H9 (cell line): ENCODE data around the gene C16orf95. TPM values are rescaled to one million over a fixed set of nuclear protein-coding genes. Genes with fewer than 3 reads are reported as not detected.

Source experiments
- DNase-seq: peaks from one replicate; pipeline ENCODE4 v3.0.0-alpha.2; 2017
- H2AFZ ChIP-seq: one replicate; pipeline ENCODE4 v1.6.1; 2013; ENCODE audit warnings: mild to moderate bottlenecking, low read length, control low read depth, moderate library complexity
- H2AK5ac ChIP-seq: 2 replicates; pipeline ENCODE4 v1.6.1; 2013; ENCODE audit warnings: low read length, control low read depth, mixed read lengths; ENCODE audit not compliant: insufficient read length
- H2BK120ac ChIP-seq: one replicate; pipeline ENCODE4 v1.6.1; 2013; ENCODE audit warnings: low read depth, mild to moderate bottlenecking, low read length, control low read depth, inconsistent platforms; ENCODE audit not compliant: poor library complexity, severe bottlenecking
- H2BK12ac ChIP-seq: 2 replicates; pipeline ENCODE4 v1.6.1; 2013; ENCODE audit warnings: low read length, control low read depth, mixed read lengths, low read depth; ENCODE audit not compliant: insufficient read length
- H2BK15ac ChIP-seq: 2 replicates; pipeline ENCODE4 v1.6.1; 2013; ENCODE audit warnings: low read depth, low read length, control low read depth
- H2BK20ac ChIP-seq: one replicate; pipeline ENCODE4 v1.6.1; 2013; ENCODE audit warnings: low read depth, mild to moderate bottlenecking, low read length, control low read depth, inconsistent platforms; ENCODE audit not compliant: poor library complexity, severe bottlenecking
- H2BK5ac ChIP-seq: 2 replicates; pipeline ENCODE4 v1.6.1; 2013; ENCODE audit warnings: low read length, control low read depth, mixed read lengths; ENCODE audit not compliant: insufficient read length
- H3K14ac ChIP-seq: 2 replicates; pipeline ENCODE4 v1.6.1; 2013; ENCODE audit warnings: low read length, control low read depth; ENCODE audit not compliant: insufficient read depth
- H3K18ac ChIP-seq: 2 replicates; pipeline ENCODE4 v1.6.1; 2013; ENCODE audit warnings: low read depth, mild to moderate bottlenecking, mixed read lengths, low read length, control low read depth; ENCODE audit not compliant: insufficient read length
- H3K23ac ChIP-seq: 2 replicates; pipeline ENCODE4 v1.6.1; 2013; ENCODE audit warnings: low read length, control low read depth, mixed read lengths, low read depth; ENCODE audit not compliant: insufficient read length
- H3K23me2 ChIP-seq: 2 replicates; pipeline ENCODE4 v1.6.1; 2013; ENCODE audit warnings: low read depth, mild to moderate bottlenecking, mixed read lengths, low read length, control low read depth; ENCODE audit not compliant: insufficient read length, poor library complexity, severe bottlenecking
- H3K27ac ChIP-seq: 2 replicates; pipeline ENCODE4 v1.5.1; 2013; ENCODE audit warnings: low read length, control low read depth, mixed read lengths, low read depth; ENCODE audit not compliant: insufficient read length
- H3K27me3 ChIP-seq: 2 replicates; pipeline ENCODE4 v1.6.1; 2013; ENCODE audit warnings: low read length, control low read depth, inconsistent platforms; ENCODE audit not compliant: insufficient read depth
- H3K4ac ChIP-seq: 2 replicates; pipeline ENCODE4 v1.6.1; 2013; ENCODE audit warnings: low read depth, mild to moderate bottlenecking, control low read depth, inconsistent platforms, low read length, moderate library complexity
- H3K4me1 ChIP-seq: 2 replicates; pipeline ENCODE4 v1.6.1; 2013; ENCODE audit warnings: low read length, control low read depth, inconsistent platforms; ENCODE audit not compliant: insufficient read depth
- H3K4me2 ChIP-seq: 2 replicates; pipeline ENCODE4 v1.6.1; 2013; ENCODE audit warnings: low read length, control low read depth, mixed read lengths; ENCODE audit not compliant: insufficient read length, insufficient read depth
- H3K56ac ChIP-seq: 2 replicates; pipeline ENCODE4 v1.6.1; 2013; ENCODE audit warnings: low read depth, mild to moderate bottlenecking, mixed read lengths, low read length, control low read depth; ENCODE audit not compliant: insufficient read length
- H3K79me1 ChIP-seq: 2 replicates; pipeline ENCODE4 v1.6.1; 2013; ENCODE audit warnings: low read depth, mild to moderate bottlenecking, moderate library complexity, low read length, control low read depth, inconsistent platforms; ENCODE audit not compliant: insufficient read depth, poor library complexity, severe bottlenecking
- H3K79me2 ChIP-seq: 2 replicates; pipeline ENCODE4 v1.6.1; 2013; ENCODE audit warnings: low read length, control low read depth, inconsistent platforms; ENCODE audit not compliant: insufficient read depth
- H3K9ac ChIP-seq: 2 replicates; pipeline ENCODE4 v1.6.1; 2013; ENCODE audit warnings: low read length, control low read depth, mixed read lengths; ENCODE audit not compliant: insufficient read length; ENCODE audit errors: extremely low read depth
- H3K9me3 ChIP-seq: one replicate; pipeline ENCODE4 v1.6.1; 2013; ENCODE audit warnings: low read depth, low read length, inconsistent platforms; ENCODE audit not compliant: control insufficient read depth
- H3T11ph ChIP-seq: one replicate; pipeline ENCODE4 v1.6.1; 2013; ENCODE audit warnings: mild to moderate bottlenecking, low read length, control low read depth, inconsistent platforms
- H4K20me1 ChIP-seq: one replicate; pipeline ENCODE4 v1.6.1; 2013; ENCODE audit not compliant: control insufficient read depth, insufficient read length, insufficient read depth
- H4K5ac ChIP-seq: 2 replicates; pipeline ENCODE4 v1.6.1; 2013; ENCODE audit warnings: low read depth, mild to moderate bottlenecking, mixed read lengths, low read length, control low read depth; ENCODE audit not compliant: insufficient read length
- H4K8ac ChIP-seq: replicated peaks from 2 replicates; pipeline ENCODE4 v1.6.1; 2013; ENCODE audit warnings: low read length, control low read depth, mixed read lengths, low read depth; ENCODE audit not compliant: insufficient read length
- H4K91ac ChIP-seq: 2 replicates; pipeline ENCODE4 v1.6.1; 2013; ENCODE audit warnings: low read depth, mild to moderate bottlenecking, moderate library complexity, mixed read lengths, low read length, control low read depth; ENCODE audit not compliant: insufficient read length
- H3K27ac Mint-ChIP-seq, 3 experiments: 2 replicates in 2 of 3; 3 replicates in 1 of 3; pipeline ENCODE4 v1.8.0; 2020 to 2021; ENCODE audit warnings: mixed read lengths in 3 of 3, mild to moderate bottlenecking in 1 of 3, moderate library complexity in 1 of 3
- H3K27me3 Mint-ChIP-seq: 2 replicates; pipeline ENCODE4 v1.8.0; 2021; ENCODE audit warnings: low read depth, mild to moderate bottlenecking, moderate library complexity, mixed read lengths
- H3K36me3 Mint-ChIP-seq, 3 experiments: 2 replicates in 2 of 3; 3 replicates in 1 of 3; pipeline ENCODE4 v1.8.0; 2020 to 2021; ENCODE audit warnings: low read depth in 3 of 3, mixed read lengths in 3 of 3; ENCODE audit not compliant: insufficient read depth in 1 of 3
- H3K4me1 Mint-ChIP-seq, 2 experiments: 2 replicates each; pipeline ENCODE4 v1.8.0; 2020; ENCODE audit warnings: mixed read lengths in 2 of 2
- H3K4me3 Mint-ChIP-seq, 2 experiments: 2 replicates in 1 of 2; 3 replicates in 1 of 2; pipeline ENCODE4 v1.8.0; 2020 to 2021; ENCODE audit warnings: mild to moderate bottlenecking in 2 of 2, mixed read lengths in 2 of 2, moderate library complexity in 1 of 2
- H3K9me3 Mint-ChIP-seq, 2 experiments: 2 replicates in 1 of 2; 3 replicates in 1 of 2; pipeline ENCODE4 v1.8.0; 2020; ENCODE audit warnings: mild to moderate bottlenecking in 2 of 2, mixed read lengths in 2 of 2, moderate library complexity in 1 of 2
- CTCF ChIP-seq: fragments of 200-600 bp; sonication (generic); conservative IDR thresholded peaks from 3 replicates; pipeline ENCODE4 v1.8.0; 2021; ENCODE audit warnings: antibody characterized with exemption, mild to moderate bottlenecking
- WGBS: extraction: QIAGEN DNeasy Blood & Tissue Kit; methylation state at CpG from one replicate; pipeline ENCODE4 v1.1.7; 2013; ENCODE audit warnings: missing lambda C conversion rate, low lambda C conversion rate, mixed read lengths; ENCODE audit not compliant: insufficient read length; ENCODE audit errors: extremely low coverage; 5-methylcytosine and 5-hydroxymethylcytosine counted together
- total RNA-seq: library from RNA; stranded (reverse); gene quantifications from 2 replicates; pipeline ENCODE4 v1.2.1, GENCODE V29; 2021

The C16orf95 gene
- total RNA-seq, 1 experiment from 2014 or later: 5.6 TPM

- Histone ChIP-seq H3K27me3 (no peaks in the 10 kb centered on the region), H3K4me1 (no peaks in the 10 kb centered on the region), H2AK5ac (no peak overlapping the region), H4K91ac (no peak overlapping the region), H3K9me3 (no peaks in the 10 kb centered on the region), H2BK12ac (no peak overlapping the region), H4K8ac (no peak overlapping the region), H4K5ac (no peak overlapping the region), H3K27ac (no peak overlapping the region), H3K23me2 (no peaks in the 10 kb centered on the region), H3K23ac (no peak overlapping the region), H2BK15ac (no peak overlapping the region), H3K56ac (no peak overlapping the region), H3K9ac (no peak overlapping the region), H3K14ac (no peak overlapping the region), H3K4ac (no peak overlapping the region), H3T11ph (no peak overlapping the region), H3K18ac (no peak overlapping the region), H2AFZ (no peak overlapping the region), H2BK20ac (no peak overlapping the region), H2BK120ac (no peak overlapping the region), H3K4me2 (no peak overlapping the region), H3K79me1 (no peaks in the 10 kb centered on the region), H2BK5ac (no peak overlapping the region), H3K79me2 (no peaks in the 10 kb centered on the region), H4K20me1 (no peaks in the 10 kb centered on the region)
- no CpG with 5 or more reads among the region's 5 CpGs for WGBS
- H3K4me1 Mint-ChIP-seq: peaks cover 13 to 15% of the 10 kb centered on the region in 2 experiments
- H3K9me3 Mint-ChIP-seq: peaks cover 5 to 7% of the 10 kb centered on the region in 2 experiments; a peak in 4 of 5 replicates
- H3K4me3 Mint-ChIP-seq: no peak overlapping the region
- H3K27ac Mint-ChIP-seq: peak overlapping the region in 1 of 3 experiments; percentile 63; a peak in 2 of 7 replicates
- no peaks in the 10 kb centered on the region; the same call in 1 of the 2 replicates for H3K27me3 Mint-ChIP-seq
- no peak for TF ChIP-seq CTCF
- H3K36me3 Mint-ChIP-seq: peaks cover 3 to 7% (median 4%) of the 10 kb centered on the region in 3 experiments; a peak in 4 of 7 replicates
- DNase-seq: no peak
Observed at GRCh38 chr16:87309620-87310525, 7.3 kb downstream of the C16orf95 start.
